Osteocyte (in vitro differentiated cells): ENCODE measurements around the gene FGF3. TPM values are rescaled to one million over a fixed set of nuclear protein-coding genes. Genes with fewer than 3 reads are reported as not detected.

Experiments
- DNase-seq: peaks from one replicate; pipeline ENCODE4 v3.0.0; 2021; ENCODE audit warnings: mixed read lengths; ENCODE audit not compliant: unreplicated experiment; ENCODE audit errors: extremely low spot score
- H3K27ac Mint-ChIP-seq: one replicate; pipeline ENCODE4 v1.8.0; 2021; ENCODE audit warnings: mild to moderate bottlenecking, mixed read lengths; ENCODE audit not compliant: unreplicated experiment
- H3K27me3 Mint-ChIP-seq: one replicate; pipeline ENCODE4 v1.8.0; 2021; ENCODE audit warnings: mixed read lengths; ENCODE audit not compliant: unreplicated experiment
- H3K36me3 Mint-ChIP-seq: one replicate; pipeline ENCODE4 v1.8.0; 2021; ENCODE audit warnings: mixed read lengths; ENCODE audit not compliant: unreplicated experiment
- H3K4me1 Mint-ChIP-seq: one replicate; pipeline ENCODE4 v1.8.0; 2021; ENCODE audit warnings: mixed read lengths; ENCODE audit not compliant: unreplicated experiment
- H3K4me3 Mint-ChIP-seq: one replicate; pipeline ENCODE4 v1.8.0; 2021; ENCODE audit warnings: mild to moderate bottlenecking, moderate library complexity, mixed read lengths; ENCODE audit not compliant: unreplicated experiment
- H3K9me3 Mint-ChIP-seq: one replicate; pipeline ENCODE4 v1.8.0; 2021; ENCODE audit warnings: mixed read lengths; ENCODE audit not compliant: unreplicated experiment
- total RNA-seq: library from RNA; stranded (reverse); gene quantifications from 2 replicates; pipeline ENCODE4 v1.2.1, GENCODE V29; 2021
- TF ChIP-seq, protein P1 (sequence below): fragments of 200-600 bp; sonication (generic); IDR thresholded peaks from 2 replicates; pipeline ENCODE4 v1.5.0; 2021; ENCODE audit warnings: antibody characterized with exemption, mild to moderate bottlenecking, moderate library complexity

The FGF3 gene
- total RNA-seq, 1 donor from 2014 or later: 2.5 TPM

DNA sequence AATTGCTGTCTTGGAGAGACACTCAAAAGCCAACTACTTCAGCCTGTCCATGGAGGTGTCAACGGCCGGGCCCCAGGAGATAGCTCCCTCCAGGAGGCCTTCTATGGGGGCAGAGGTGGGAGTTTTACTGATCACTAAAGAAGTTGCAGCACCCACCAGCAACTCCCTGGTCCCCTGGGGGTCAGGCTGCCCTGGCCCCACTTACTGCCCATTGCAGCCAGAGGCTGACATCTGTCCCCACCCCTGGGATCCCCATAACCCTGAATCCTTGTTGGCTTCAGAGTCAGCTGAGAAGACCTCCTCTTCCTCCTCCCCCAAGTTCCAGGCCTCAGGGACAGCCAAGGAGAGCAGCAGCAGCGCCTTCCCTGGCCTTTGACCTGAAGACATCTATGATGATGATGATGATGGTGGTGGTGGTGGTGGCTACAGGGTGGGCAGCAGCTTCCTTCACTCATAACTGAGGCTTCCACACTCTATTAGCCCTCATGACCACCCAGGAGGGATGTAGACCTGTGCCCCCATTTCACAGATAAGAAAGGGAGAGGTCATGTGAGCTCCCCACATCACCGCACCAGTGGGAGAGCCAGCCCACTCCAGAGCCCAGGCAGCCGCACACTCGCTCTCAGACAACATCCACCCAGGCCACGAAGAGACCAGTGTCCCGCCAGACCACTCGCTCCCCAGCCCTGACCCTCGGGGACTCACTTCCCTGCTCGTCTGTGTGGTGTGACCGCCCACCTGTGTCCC is 43.8 kb upstream of the FGF3 start:
- Mint-ChIP-seq H3K27ac (no peak overlapping the region), H3K36me3 (no peaks in the 10 kb centered on the region), H3K4me3 (no peak overlapping the region), H3K9me3 (no peaks in the 10 kb centered on the region), H3K4me1 (no peaks in the 10 kb centered on the region), H3K27me3 (peaks cover 48% of the 10 kb centered on the region)
- no peak for DNase-seq
- TF ChIP-seq, protein P1, sequence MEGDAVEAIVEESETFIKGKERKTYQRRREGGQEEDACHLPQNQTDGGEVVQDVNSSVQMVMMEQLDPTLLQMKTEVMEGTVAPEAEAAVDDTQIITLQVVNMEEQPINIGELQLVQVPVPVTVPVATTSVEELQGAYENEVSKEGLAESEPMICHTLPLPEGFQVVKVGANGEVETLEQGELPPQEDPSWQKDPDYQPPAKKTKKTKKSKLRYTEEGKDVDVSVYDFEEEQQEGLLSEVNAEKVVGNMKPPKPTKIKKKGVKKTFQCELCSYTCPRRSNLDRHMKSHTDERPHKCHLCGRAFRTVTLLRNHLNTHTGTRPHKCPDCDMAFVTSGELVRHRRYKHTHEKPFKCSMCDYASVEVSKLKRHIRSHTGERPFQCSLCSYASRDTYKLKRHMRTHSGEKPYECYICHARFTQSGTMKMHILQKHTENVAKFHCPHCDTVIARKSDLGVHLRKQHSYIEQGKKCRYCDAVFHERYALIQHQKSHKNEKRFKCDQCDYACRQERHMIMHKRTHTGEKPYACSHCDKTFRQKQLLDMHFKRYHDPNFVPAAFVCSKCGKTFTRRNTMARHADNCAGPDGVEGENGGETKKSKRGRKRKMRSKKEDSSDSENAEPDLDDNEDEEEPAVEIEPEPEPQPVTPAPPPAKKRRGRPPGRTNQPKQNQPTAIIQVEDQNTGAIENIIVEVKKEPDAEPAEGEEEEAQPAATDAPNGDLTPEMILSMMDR: no peak

DNA sequence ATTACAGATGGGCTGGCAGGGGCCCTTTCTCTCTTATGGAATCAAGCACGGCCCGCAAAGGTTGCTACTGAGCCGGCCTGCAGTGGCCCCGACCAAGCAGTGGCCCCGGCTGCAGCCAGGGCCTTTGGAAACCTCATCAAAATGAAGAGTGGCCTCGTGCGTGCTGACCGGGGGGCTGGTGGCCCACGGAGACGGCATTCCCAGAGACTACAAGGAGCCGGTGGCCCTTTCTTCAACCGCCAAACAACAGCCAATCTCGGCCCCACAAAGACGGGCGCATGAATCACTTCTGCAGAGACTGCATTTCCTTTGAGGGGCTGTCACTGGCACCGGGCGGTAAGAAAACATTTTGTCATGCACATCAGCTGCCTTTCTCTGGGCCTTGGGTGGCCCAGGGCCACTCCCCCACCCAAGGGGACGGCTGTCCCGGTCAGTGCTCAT is 43.1 kb upstream of the FGF3 start:
- Mint-ChIP-seq H3K27me3 (peaks cover 55% of the 10 kb centered on the region), H3K36me3 (no peaks in the 10 kb centered on the region)
- DNase-seq: no peak

DNA sequence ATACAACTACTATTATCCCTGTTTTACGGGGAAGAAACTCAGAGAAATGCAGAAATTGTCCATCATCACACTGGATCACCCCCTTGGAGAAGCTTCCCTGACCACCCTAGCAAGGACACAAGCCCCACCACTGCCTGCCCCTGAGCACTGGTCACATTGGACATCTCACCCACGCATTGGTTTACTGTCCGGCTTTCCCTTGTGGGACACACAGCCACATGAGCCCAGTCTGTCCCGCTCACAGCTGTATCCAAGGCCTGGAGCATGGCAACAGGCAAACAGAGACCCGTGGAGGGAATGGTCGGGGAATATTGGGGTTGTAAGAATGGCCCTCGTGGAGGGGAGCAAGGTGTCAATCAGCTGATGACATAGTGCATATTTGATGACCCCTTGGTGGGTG is 42.7 kb upstream of the FGF3 start:
- TF ChIP-seq, protein P1: no peak
- Mint-ChIP-seq H3K9me3 (no peaks in the 10 kb centered on the region), H3K36me3 (no peaks in the 10 kb centered on the region), H3K4me3 (no peak overlapping the region), H3K4me1 (no peaks in the 10 kb centered on the region), H3K27me3 (peaks cover 55% of the 10 kb centered on the region), H3K27ac (no peak overlapping the region)
- no peak for DNase-seq

More for the DNA sequence above, 43.1 kb upstream of the FGF3 start:
- H3K4me3 Mint-ChIP-seq: no peak overlapping the region
- H3K27ac Mint-ChIP-seq: no peak overlapping the region
- no peaks in the 10 kb centered on the region for H3K4me1 Mint-ChIP-seq
- TF ChIP-seq, protein P1: no peak
- no peaks in the 10 kb centered on the region for H3K9me3 Mint-ChIP-seq

DNA sequence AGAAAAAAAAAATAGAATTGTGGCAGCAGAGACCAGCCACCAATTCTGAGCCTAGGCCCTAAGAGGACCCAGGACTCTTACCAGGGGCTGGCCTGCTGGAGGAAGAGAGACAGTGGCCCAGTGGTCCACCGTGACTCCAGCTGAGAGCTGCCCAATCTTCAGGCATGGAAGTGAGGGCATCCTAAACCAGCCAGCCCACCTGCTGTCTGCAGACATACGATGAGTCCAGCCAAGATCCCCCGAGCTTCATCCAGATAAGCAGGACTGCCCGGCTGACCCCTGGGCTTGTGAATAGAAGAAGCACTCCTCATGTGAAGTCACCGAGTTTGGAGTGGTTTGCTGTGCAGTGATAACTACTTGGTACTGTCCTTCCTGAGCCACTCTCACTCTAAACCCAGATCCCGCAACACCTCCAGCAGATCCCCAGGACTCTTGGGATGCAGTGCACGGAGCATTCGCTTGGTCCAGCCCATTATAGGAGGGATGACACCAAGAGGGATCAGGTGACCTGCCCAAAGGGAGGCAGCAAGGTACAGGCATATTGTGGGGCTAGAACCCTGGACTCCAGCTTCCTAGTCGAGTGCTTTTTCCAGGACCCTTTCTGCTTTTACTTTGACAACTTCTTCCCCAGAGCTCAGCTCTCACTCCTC is 41.7 kb upstream of the FGF3 start:
- DNase-seq: no peak
- Mint-ChIP-seq H3K4me1 (no peaks in the 10 kb centered on the region), H3K27ac (no peak overlapping the region), H3K36me3 (no peaks in the 10 kb centered on the region), H3K9me3 (no peaks in the 10 kb centered on the region), H3K4me3 (no peak overlapping the region), H3K27me3 (peaks cover 51% of the 10 kb centered on the region)
- TF ChIP-seq, protein P1: no peak

DNA sequence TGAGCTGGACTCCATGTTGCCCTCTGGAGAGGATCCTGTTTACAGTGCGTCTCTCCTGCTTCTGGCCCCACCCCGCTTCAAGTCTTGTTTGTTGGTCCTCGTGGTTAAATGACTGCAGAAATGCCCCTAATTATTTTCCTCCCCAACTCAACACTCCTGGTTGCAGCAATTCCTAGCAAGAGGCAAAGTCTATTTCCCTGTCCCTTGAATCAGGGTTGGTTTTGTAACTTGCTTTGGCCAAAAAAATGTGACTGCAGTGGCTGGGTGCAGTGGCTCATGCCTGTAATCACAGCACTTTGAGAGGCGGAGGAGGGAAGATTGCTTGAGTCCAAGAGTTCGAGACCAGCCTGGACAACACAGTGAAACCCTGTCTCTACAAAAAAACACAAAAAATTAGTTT is 41.0 kb upstream of the FGF3 start:
- Mint-ChIP-seq H3K4me3 (no peak overlapping the region), H3K4me1 (no peaks in the 10 kb centered on the region), H3K27me3 (peaks cover 46% of the 10 kb centered on the region), H3K27ac (no peak overlapping the region), H3K36me3 (no peaks in the 10 kb centered on the region), H3K9me3 (no peaks in the 10 kb centered on the region)
- TF ChIP-seq, protein P1: no peak
- no peak for DNase-seq
